ENCODE data around the gene TBX5. TPM values are rescaled to one million over a fixed set of nuclear protein-coding genes. Genes with fewer than 3 reads are reported as not detected.

TBX5 gene
- total and polyA plus RNA-seq, 4 experiments from 2014 or later = not detected

- peaks cover 0 to 9% (median 4%) of the 10 kb centered on the region in 8 donors for H3K9me3 Mint-ChIP-seq
- intact Hi-C loops (cut with micrococcal nuclease) = no loop called here
- peaks cover 1 to 10% (median 7%) of the 10 kb centered on the region in 4 donors for H3K4me1 Mint-ChIP-seq
- H3K4me3 Mint-ChIP-seq = no peak overlapping the region
- ChIA-PET CTCF (ENCODE audit: partially characterized antibody) (no interaction called here), POLR2A (ENCODE audit: partially characterized antibody) (no interaction called here)
- H3K4me1 ChIP-seq (ENCODE audit: insufficient read depth, low read length) = no peaks in the 10 kb centered on the region
- H3K27me3 ChIP-seq (ENCODE audit: insufficient read depth, low read length) = peaks cover 16% of the 10 kb centered on the region
- H3K36me3 Mint-ChIP-seq = no peaks in the 10 kb centered on the region
- H3K27ac Mint-ChIP-seq = no peak overlapping the region
- no peaks in the 10 kb centered on the region for H3K9me3 ChIP-seq (ENCODE audit: control insufficient read depth in 1 of 2, low read length in 2 of 2)
- no peak overlapping the region for H3K4me3 ChIP-seq (ENCODE audit: low read length in 2 of 2)
- H3K27me3 Mint-ChIP-seq = peaks cover 52 to 58% of the 10 kb centered on the region in 2 donors
- no peak overlapping the region for H3K27ac ChIP-seq (ENCODE audit: low read depth, low read length)
- no peak for DNase-seq
- no peaks in the 10 kb centered on the region for H3K36me3 ChIP-seq (ENCODE audit: insufficient read depth, low read length)
Measured at GRCh38 chr12:114412825-114413749, 7.1 kb upstream of the TBX5 start.

GRCh38 chr12:114412307-114412706, 6.4 kb upstream of the TBX5 start:
- Mint-ChIP-seq H3K27me3 (peaks cover 58 to 61% of the 10 kb centered on the region in 2 donors), H3K4me1 (peaks cover 1 to 10% (median 8%) of the 10 kb centered on the region in 4 donors), H3K36me3 (no peaks in the 10 kb centered on the region), H3K4me3 (no peak overlapping the region), H3K27ac (no peak overlapping the region), H3K9me3 (peaks cover 0 to 12% (median 4%) of the 10 kb centered on the region in 8 donors)
- no peak for DNase-seq
- H3K36me3 ChIP-seq (ENCODE audit: insufficient read depth, low read length) = no peaks in the 10 kb centered on the region
- no peaks in the 10 kb centered on the region for H3K4me1 ChIP-seq (ENCODE audit: insufficient read depth, low read length)
- CTCF ChIA-PET (ENCODE audit: partially characterized antibody) = no interaction called here
- no peak overlapping the region for H3K27ac ChIP-seq (ENCODE audit: low read depth, low read length)
- no peak overlapping the region for H3K4me3 ChIP-seq (ENCODE audit: low read length in 2 of 2)
- POLR2A ChIA-PET (ENCODE audit: partially characterized antibody) = no interaction called here
- H3K9me3 ChIP-seq (ENCODE audit: control insufficient read depth in 1 of 2, low read length in 2 of 2) = no peaks in the 10 kb centered on the region
- intact Hi-C loops (cut with micrococcal nuclease) = no loop called here
- H3K27me3 ChIP-seq (ENCODE audit: insufficient read depth, low read length) = peaks cover 23% of the 10 kb centered on the region

- no peak overlapping the region for H3K27ac Mint-ChIP-seq
- Histone ChIP-seq H3K36me3 (ENCODE audit: insufficient read depth, low read length) (no peaks in the 10 kb centered on the region), H3K27ac (ENCODE audit: low read depth, low read length) (no peak overlapping the region), H3K4me3 (ENCODE audit: low read length in 2 of 2) (no peak overlapping the region), H3K27me3 (ENCODE audit: insufficient read depth, low read length) (peaks cover 24% of the 10 kb centered on the region), H3K9me3 (ENCODE audit: control insufficient read depth in 1 of 2, low read length in 2 of 2) (no peaks in the 10 kb centered on the region), H3K4me1 (ENCODE audit: insufficient read depth, low read length) (no peaks in the 10 kb centered on the region)
- CTCF ChIA-PET (ENCODE audit: partially characterized antibody) = no interaction called here
- POLR2A ChIA-PET (ENCODE audit: partially characterized antibody) = no interaction called here
- H3K36me3 Mint-ChIP-seq = no peaks in the 10 kb centered on the region
- H3K4me3 Mint-ChIP-seq = no peak overlapping the region
- H3K9me3 Mint-ChIP-seq = peaks cover 0 to 12% (median 4%) of the 10 kb centered on the region in 8 donors
- intact Hi-C loops (cut with micrococcal nuclease) = no loop called here
- peaks cover 58 to 60% of the 10 kb centered on the region in 2 donors for H3K27me3 Mint-ChIP-seq
- no peak for DNase-seq
- H3K4me1 Mint-ChIP-seq = peaks cover 1 to 10% (median 9%) of the 10 kb centered on the region in 4 donors
Measured at GRCh38 chr12:114411071-114411837, 5.3 kb upstream of the TBX5 start.

- CTCF ChIA-PET (ENCODE audit: partially characterized antibody) = no interaction called here
- no peak overlapping the region for H3K4me3 ChIP-seq (ENCODE audit: low read length in 2 of 2)
- peaks cover 24% of the 10 kb centered on the region for H3K27me3 ChIP-seq (ENCODE audit: insufficient read depth, low read length)
Measured at GRCh38 chr12:114409852-114410600, 4.1 kb upstream of the TBX5 start.

GRCh38 chr12:114408886-114409851, 3.2 kb upstream of the TBX5 start:
- no peak overlapping the region for H3K27ac Mint-ChIP-seq
- H3K4me3 ChIP-seq (ENCODE audit: low read length in 2 of 2) = no peak overlapping the region
- H3K27ac ChIP-seq (ENCODE audit: low read depth, low read length) = no peak overlapping the region
- peaks cover 1 to 10% (median 9%) of the 10 kb centered on the region in 4 donors for H3K4me1 Mint-ChIP-seq
- H3K4me1 ChIP-seq (ENCODE audit: insufficient read depth, low read length) = no peaks in the 10 kb centered on the region
- CTCF ChIA-PET (ENCODE audit: partially characterized antibody) = no interaction called here
- H3K36me3 Mint-ChIP-seq = no peaks in the 10 kb centered on the region
- no peaks in the 10 kb centered on the region for H3K36me3 ChIP-seq (ENCODE audit: insufficient read depth, low read length)
- POLR2A ChIA-PET (ENCODE audit: partially characterized antibody) = no interaction called here
- H3K27me3 Mint-ChIP-seq = peaks cover 59 to 63% of the 10 kb centered on the region in 2 donors
- peak overlapping the region in 5 of 8 donors; percentile 35 to 78 (median 48) for H3K4me3 Mint-ChIP-seq
- peaks cover 32% of the 10 kb centered on the region for H3K27me3 ChIP-seq (ENCODE audit: insufficient read depth, low read length)
- H3K9me3 ChIP-seq (ENCODE audit: control insufficient read depth in 1 of 2, low read length in 2 of 2) = no peaks in the 10 kb centered on the region
- H3K9me3 Mint-ChIP-seq = peaks cover 0 to 9% (median 5%) of the 10 kb centered on the region in 8 donors
- DNase-seq = no peak
- intact Hi-C loops (cut with micrococcal nuclease) = no loop called here

More at GRCh38 chr12:114409852-114410600, 4.1 kb upstream of the TBX5 start:
- peaks cover 1 to 10% (median 9%) of the 10 kb centered on the region in 4 donors for H3K4me1 Mint-ChIP-seq
- H3K27me3 Mint-ChIP-seq = peaks cover 58 to 63% of the 10 kb centered on the region in 2 donors
- intact Hi-C loops (cut with micrococcal nuclease) = no loop called here
- H3K36me3 Mint-ChIP-seq = no peaks in the 10 kb centered on the region
- POLR2A ChIA-PET (ENCODE audit: partially characterized antibody) = no interaction called here
- no peak overlapping the region for H3K27ac Mint-ChIP-seq
- H3K9me3 Mint-ChIP-seq = peaks cover 0 to 10% (median 5%) of the 10 kb centered on the region in 8 donors
- H3K36me3 ChIP-seq (ENCODE audit: insufficient read depth, low read length) = no peaks in the 10 kb centered on the region
- H3K9me3 ChIP-seq (ENCODE audit: control insufficient read depth in 1 of 2, low read length in 2 of 2) = no peaks in the 10 kb centered on the region
- peak overlapping the region in 2 of 8 donors; percentile 20 to 70 for H3K4me3 Mint-ChIP-seq
- no peak overlapping the region for H3K27ac ChIP-seq (ENCODE audit: low read depth, low read length)
- DNase-seq = no peak
- H3K4me1 ChIP-seq (ENCODE audit: insufficient read depth, low read length) = no peaks in the 10 kb centered on the region

GRCh38 chr12:114408471-114408885, 2.5 kb upstream of the TBX5 start:
- Histone ChIP-seq H3K4me1 (ENCODE audit: insufficient read depth, low read length) (no peaks in the 10 kb centered on the region), H3K27ac (ENCODE audit: low read depth, low read length) (no peak overlapping the region), H3K4me3 (ENCODE audit: low read length in 2 of 2) (no peak overlapping the region), H3K27me3 (ENCODE audit: insufficient read depth, low read length) (peaks cover 36% of the 10 kb centered on the region), H3K36me3 (ENCODE audit: insufficient read depth, low read length) (no peaks in the 10 kb centered on the region), H3K9me3 (ENCODE audit: control insufficient read depth in 1 of 2, low read length in 2 of 2) (no peaks in the 10 kb centered on the region)
- Mint-ChIP-seq H3K4me3 (peak overlapping the region in 4 of 8 donors; percentile 13 to 78 (median 38)), H3K27me3 (peaks cover 59 to 66% of the 10 kb centered on the region in 2 donors), H3K36me3 (no peaks in the 10 kb centered on the region), H3K27ac (no peak overlapping the region), H3K4me1 (peaks cover 1 to 10% (median 9%) of the 10 kb centered on the region in 4 donors), H3K9me3 (peaks cover 0 to 9% (median 5%) of the 10 kb centered on the region in 8 donors)
- POLR2A ChIA-PET (ENCODE audit: partially characterized antibody) = no interaction called here
- DNase-seq = no peak
- intact Hi-C loops (cut with micrococcal nuclease) = no loop called here
- CTCF ChIA-PET (ENCODE audit: partially characterized antibody) = no interaction called here
